Measurements from ENCODE around the gene PNMA8B. TPM values are rescaled to one million over a fixed set of nuclear protein-coding genes. Genes with fewer than 3 reads are reported as not detected.

Gene PNMA8B
- total RNA-seq, 1 donor from 2014 or later: 0.92 TPM

DNA sequence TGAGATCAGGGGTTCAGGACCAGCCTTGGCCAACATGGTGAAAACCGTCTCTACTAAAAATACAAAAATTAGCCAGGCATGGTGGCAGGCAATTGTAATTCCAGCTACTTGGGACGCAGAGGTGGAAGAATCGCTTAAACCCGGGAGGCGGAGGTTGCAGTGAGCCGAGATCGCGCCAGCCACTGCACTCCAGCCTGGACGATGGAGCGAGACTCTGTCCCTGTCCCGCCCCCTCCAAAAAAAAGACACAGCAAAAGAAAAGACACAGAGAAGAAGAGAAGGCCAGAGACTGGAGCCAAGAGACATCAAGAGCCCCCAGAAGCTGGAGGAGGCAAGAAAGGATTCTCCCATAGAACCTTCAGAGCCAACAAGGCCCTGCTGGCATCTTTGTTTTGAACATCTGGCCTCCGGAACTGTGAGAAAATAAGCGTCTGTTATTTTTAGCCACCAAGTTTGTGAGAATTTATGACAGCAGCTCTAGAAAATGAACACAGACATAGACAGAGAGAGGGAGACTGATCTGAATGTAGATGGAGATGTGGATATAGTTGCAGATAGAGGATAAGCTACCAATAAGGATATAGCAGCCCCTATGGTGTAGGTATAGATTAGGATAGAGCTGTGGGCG, 25.7 kb upstream of the PNMA8B start:
- H3K4me3 ChIP-seq (ENCODE audit: low read depth, low read length): no peak overlapping the region
- TF ChIP-seq, protein P1, sequence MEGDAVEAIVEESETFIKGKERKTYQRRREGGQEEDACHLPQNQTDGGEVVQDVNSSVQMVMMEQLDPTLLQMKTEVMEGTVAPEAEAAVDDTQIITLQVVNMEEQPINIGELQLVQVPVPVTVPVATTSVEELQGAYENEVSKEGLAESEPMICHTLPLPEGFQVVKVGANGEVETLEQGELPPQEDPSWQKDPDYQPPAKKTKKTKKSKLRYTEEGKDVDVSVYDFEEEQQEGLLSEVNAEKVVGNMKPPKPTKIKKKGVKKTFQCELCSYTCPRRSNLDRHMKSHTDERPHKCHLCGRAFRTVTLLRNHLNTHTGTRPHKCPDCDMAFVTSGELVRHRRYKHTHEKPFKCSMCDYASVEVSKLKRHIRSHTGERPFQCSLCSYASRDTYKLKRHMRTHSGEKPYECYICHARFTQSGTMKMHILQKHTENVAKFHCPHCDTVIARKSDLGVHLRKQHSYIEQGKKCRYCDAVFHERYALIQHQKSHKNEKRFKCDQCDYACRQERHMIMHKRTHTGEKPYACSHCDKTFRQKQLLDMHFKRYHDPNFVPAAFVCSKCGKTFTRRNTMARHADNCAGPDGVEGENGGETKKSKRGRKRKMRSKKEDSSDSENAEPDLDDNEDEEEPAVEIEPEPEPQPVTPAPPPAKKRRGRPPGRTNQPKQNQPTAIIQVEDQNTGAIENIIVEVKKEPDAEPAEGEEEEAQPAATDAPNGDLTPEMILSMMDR (conservative IDR thresholded peaks at IDR 0.05; ENCODE audit: low read depth, low read length): no peak
- DNase-seq (ENCODE audit: low read depth): no peak

DNA sequence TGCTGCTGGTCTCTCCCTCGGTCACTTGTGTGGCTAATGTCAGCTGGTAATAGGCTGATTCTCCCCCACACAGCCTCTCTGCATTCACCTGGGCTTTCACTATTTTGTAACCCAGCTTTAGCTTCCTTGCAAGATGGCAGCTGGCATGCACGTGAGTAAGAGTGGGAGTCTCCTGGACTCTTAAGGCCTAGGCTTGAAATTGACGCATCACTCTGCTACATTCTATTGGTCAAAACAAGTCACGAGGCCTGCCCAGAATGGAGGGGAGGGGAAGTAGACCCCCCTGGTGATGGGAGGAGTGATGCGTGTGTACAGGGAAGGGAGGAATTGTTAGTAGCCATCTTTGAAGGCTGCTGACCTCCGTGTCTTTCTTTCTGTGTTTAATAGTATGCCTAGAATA, 24.9 kb upstream of the PNMA8B start:
- no peak overlapping the region for H3K4me3 ChIP-seq (ENCODE audit: low read depth, low read length)
- DNase-seq (ENCODE audit: low read depth): no peak
- TF ChIP-seq, protein P1 (conservative IDR thresholded peaks at IDR 0.05; ENCODE audit: low read depth, low read length): no peak

DNA sequence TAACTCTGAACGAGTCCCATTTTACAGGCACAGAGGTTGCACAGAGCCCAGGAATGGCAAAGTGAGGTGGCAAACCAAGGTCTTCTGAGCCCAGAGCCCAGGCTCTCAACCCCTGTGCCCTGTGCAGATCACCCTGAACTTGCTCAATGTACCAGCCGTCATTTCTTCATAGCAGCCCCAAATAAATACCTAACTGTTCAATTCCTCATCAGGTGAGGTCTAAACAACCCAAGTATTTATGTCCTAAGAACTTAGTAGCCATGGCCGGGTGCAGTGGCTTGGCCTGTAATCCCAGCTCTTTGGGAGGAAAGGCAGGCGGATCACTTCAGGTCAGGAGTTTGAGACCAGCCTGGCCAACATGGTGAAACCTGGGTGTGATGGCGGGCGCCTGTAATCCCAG, 21.8 kb upstream of the PNMA8B start:
- TF ChIP-seq, protein P1 (conservative IDR thresholded peaks at IDR 0.05; ENCODE audit: low read depth, low read length): no peak

DNA sequence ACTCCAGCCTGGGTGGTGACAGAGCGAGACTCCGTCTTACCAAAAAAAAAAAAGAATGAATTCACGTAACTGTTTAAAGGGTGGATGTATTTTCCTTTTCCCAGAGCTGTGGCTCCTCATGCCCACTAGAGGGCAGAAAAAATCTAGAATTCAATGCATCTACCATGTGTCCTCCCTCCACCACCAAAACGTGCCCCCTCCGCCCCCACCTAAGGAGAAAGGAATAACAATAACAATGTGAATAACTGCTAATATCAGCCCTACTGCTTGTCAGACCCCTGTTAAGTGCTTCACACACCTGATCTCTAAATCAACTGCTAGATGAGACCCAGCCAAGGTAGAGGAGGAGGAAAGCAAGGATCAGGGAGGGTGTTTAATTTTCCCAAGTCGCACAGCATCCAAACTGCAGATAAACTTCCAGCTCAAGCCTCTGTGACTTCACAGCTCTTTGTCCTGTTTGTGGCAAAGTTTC, 20.2 kb upstream of the PNMA8B start:
- no peak overlapping the region for H3K4me3 ChIP-seq (ENCODE audit: low read depth, low read length)
- TF ChIP-seq, protein P1 (conservative IDR thresholded peaks at IDR 0.05; ENCODE audit: low read depth, low read length): peak; percentile 70
- DNase-seq (ENCODE audit: low read depth): no peak

More for the DNA sequence above, 21.8 kb upstream of the PNMA8B start:
- no peak for DNase-seq (ENCODE audit: low read depth)
- no peak overlapping the region for H3K4me3 ChIP-seq (ENCODE audit: low read depth, low read length)

DNA sequence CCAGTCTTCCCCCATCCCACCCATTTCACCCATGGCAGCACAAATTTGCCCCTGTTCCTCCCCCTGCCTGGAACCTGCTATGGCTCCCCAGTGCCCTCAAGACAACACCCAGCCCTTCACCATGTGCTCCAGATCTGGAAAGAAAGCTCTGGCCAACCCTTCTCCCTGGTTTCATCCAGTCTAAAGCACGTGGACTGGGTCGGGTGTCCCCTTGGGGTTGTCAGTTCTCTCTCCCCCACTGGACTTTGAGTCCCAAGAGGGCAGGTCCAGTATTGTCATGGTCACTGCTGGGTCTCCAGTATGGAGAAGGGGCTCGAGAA, 19.6 kb upstream of the PNMA8B start:
- no peak for DNase-seq (ENCODE audit: low read depth)
- TF ChIP-seq, protein P1 (conservative IDR thresholded peaks at IDR 0.05; ENCODE audit: low read depth, low read length): no peak
- H3K4me3 ChIP-seq (ENCODE audit: low read depth, low read length): no peak overlapping the region

DNA sequence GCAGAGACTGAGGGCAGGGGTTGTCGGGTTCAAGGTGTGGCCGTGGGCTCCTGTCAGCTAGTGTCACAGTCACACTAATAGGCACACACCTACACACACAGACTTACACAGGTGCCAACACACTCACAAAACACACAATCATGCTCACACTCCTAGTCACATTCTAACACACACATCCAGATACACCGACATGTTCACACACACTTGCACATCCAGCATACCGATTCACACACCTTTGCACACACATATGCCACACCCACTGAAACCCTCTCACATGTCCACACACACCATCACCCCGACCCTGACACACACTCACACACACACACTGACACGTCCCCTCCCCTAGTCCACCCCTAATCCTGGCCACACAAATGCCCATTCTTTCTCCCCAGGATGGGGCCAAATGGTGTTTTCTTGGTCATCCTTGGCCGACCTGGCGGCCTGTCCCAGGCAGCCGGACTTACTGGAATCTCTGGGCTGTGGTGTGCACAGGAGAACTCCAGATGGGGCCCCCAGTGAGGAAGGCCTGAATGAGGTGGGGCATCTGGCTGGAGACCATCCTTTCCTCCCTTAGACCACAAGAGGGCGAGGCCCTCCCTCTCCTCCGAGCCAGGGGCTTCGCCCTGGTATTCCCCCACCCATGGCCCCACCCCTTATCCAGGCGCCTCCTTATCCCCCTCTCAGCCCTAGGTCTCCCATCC, 19.1 kb upstream of the PNMA8B start:
- DNase-seq (ENCODE audit: low read depth): no peak
- TF ChIP-seq, protein P1 (conservative IDR thresholded peaks at IDR 0.05; ENCODE audit: low read depth, low read length): no peak
- H3K4me3 ChIP-seq (ENCODE audit: low read depth, low read length): no peak overlapping the region

Measured in epithelial cell of proximal tubule (primary cell).